RWPE1 (cell line): ENCODE measurements around the gene GAL3ST1.
"Not testable (repeated sequence)": the region's sequence is repeated elsewhere in the genome, so short reads cannot be mapped to it uniquely, and the experiment has no call there.

Experiments used
- CTCF ChIA-PET: fragments of 350-600 bp; sonication (Branson Sonifier 250); formaldehyde crosslinking; extraction: SDS; loops from one replicate; lab custom pipeline; 2021; lab: Yijun Ruan, JAX
- POLR2A ChIA-PET: fragments of 400-600 bp; formaldehyde crosslinking; extraction: SDS; loops from one replicate; lab custom pipeline; 2020; ENCODE audit warnings: antibody characterized with exemption; ENCODE audit not compliant: low non-redundant PET; lab: Yijun Ruan, JAX
- DNase-seq: peaks from one replicate; pipeline ENCODE4 v3.0.0; 2012; ENCODE audit warnings: low spot score
- H3K27ac ChIP-seq: fragments of 450-650 bp; 2 replicates; pipeline ENCODE4 v1.5.1; 2017
- TF ChIP-seq, protein P1 (sequence below): fragments of 450-650 bp; conservative IDR thresholded peaks from 2 replicates; pipeline ENCODE4 v1.5.1; 2017; ENCODE audit warnings: low read depth, mild to moderate bottlenecking

Gene GAL3ST1

DNA sequence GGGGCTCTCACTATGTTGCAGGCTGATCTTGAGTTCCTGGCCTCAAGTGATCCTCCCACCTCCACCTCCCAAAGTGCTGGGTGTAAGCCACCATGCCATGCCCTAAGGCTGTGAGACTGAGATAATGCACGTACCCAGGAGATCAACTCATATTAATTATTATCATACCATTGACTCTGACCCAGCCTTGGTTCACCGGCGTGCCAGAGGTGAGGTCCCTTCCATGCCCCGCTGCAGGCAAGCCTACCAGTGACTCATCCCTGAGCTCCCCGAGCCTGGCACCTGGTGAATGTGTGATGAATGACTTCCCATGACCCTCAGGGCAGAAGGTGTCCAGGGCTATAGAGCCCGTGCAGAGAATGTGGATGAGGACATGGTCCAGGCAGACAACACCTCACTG is 12.1 kb downstream of the GAL3ST1 start:
- DNase-seq, result peak; percentile 42
- ChIA-PET POLR2A (no interaction called here), CTCF (interaction anchor here (0.5 to 1.2 kb wide), 3 partner anchors 35 to 151 kb away, joined by 3 to 4 read pairs (median 4); no protein-coding TSS in a partner anchor)
- H3K27ac ChIP-seq, result no peak overlapping the region
- TF ChIP-seq, protein P1, sequence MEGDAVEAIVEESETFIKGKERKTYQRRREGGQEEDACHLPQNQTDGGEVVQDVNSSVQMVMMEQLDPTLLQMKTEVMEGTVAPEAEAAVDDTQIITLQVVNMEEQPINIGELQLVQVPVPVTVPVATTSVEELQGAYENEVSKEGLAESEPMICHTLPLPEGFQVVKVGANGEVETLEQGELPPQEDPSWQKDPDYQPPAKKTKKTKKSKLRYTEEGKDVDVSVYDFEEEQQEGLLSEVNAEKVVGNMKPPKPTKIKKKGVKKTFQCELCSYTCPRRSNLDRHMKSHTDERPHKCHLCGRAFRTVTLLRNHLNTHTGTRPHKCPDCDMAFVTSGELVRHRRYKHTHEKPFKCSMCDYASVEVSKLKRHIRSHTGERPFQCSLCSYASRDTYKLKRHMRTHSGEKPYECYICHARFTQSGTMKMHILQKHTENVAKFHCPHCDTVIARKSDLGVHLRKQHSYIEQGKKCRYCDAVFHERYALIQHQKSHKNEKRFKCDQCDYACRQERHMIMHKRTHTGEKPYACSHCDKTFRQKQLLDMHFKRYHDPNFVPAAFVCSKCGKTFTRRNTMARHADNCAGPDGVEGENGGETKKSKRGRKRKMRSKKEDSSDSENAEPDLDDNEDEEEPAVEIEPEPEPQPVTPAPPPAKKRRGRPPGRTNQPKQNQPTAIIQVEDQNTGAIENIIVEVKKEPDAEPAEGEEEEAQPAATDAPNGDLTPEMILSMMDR, result no peak

DNA sequence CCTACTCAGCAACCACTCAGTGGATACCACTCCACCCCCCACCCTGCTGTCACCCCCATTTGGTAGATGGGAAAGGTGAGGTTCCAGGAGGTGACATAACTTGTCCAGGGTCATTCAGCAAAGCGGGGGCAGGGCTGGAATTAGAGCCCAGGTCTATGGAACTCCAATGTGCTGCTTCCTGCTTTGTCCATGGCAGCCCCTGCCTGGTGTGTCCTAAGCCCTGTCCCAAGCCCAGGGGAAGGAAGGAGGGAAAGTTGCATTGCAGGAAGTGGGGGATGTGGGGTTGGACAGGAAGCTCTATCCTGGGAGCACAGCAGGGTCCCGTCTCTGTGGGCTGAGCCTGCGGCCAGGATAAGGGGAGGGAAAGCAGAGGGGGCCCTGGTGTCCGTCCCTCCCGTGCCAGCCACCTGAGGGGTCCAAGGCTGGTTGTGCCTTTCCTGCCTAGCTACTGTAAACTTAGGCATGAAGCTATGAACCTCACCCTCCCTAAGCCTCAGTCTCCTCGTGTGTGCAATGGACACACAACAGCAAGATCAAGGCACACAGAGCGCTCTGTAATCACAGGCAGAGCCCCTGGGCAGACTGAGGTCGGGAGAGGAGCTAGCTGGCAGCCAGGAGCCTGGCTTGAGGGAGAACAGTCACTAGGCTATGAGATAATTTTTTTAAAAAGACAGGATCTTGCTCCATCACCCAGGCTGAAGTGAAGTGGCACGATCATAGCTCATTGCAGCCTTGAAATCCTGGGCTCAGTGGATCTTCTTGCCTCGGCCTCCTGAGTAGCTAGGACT is 12.9 kb downstream of the GAL3ST1 start:
- POLR2A ChIA-PET, result no interaction called here
- DNase-seq, result no peak
- no peak overlapping the region for H3K27ac ChIP-seq
- CTCF ChIA-PET, result interaction anchor here (0.5 to 1.2 kb wide), 3 partner anchors 36 to 152 kb away, joined by 3 to 4 read pairs (median 4); no protein-coding TSS in a partner anchor
- TF ChIP-seq, protein P1, result no peak

DNA sequence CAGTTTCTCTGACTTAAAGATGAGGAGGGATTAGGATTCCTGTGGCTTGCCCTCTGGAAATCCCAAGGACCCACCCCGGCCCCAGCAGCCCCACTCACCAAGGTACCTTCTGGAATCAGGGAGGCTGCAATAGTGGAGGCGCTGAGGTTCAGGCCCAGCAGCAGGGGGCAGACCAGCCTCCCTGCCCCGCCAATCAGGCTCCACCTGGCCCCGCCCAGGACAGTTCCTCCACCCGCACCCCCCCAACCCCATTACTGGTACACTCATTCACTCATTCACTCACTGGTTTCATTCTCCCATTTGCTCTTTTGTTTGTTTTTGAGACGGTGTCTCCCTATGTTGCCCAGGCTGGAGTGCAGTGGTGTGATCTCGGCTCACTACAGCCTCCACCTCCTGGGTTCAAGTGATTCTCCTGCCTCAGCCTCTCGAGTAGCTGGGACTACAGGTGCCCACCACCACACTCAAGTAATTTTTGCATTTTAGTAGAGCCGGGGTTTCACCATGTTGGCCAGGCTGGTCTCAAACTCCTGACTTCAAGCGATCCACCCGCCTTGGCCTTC is 13.7 kb downstream of the GAL3ST1 start:
- CTCF ChIA-PET, H3K27ac ChIP-seq, POLR2A ChIA-PET, DNase-seq: not testable (repeated sequence)

DNA sequence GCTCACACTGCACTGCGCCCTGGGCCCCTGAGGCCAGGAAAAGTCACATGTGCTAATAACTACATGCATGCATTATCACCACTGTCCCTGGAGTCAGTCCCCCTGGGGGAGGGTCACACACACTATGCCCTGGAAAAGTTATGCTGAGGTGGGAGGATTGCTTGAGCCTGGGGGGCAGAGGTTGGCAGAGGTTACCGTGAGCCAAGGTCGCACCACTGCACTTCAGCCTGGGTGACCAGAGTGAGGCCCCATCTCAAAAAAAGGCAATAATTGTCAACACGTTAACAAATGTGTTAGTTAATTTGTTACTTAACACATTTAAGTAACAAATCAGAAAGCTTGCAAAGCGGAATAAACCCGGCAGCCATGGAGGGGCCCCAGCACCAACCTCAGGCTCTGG is 14.6 kb downstream of the GAL3ST1 start:
- POLR2A ChIA-PET, result no interaction called here
- no peak for DNase-seq

DNA sequence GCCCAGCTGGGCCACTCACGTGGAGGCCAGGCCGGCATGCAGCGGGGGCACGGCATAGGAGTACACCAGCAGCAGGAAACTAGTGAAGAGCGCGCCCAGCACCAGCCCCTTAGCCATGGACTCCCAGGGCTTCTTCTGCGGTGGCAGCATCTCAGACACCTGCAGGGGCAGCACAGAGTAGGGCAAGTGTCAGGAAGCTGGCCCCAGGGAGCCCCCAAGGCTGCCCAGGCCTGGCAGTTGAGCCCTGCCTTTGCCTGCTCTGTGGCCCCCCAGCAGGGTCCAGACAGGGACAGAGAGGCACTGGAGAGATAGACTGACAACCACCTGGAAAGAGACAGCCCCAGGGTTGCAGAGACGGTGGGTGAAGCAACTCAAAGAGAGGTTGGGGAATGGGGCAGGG is 17.2 kb downstream of the GAL3ST1 start:
- TF ChIP-seq, protein P1, result no peak
- no peak for DNase-seq
- H3K27ac ChIP-seq, result no peak overlapping the region
- ChIA-PET CTCF (interaction anchor here (0.6 kb wide), 2 partner anchors 130 to 399 kb away, joined by 3 read pairs; no protein-coding TSS in a partner anchor), POLR2A (no interaction called here)

More for the DNA sequence above, 14.6 kb downstream of the GAL3ST1 start:
- H3K27ac ChIP-seq, result no peak overlapping the region
- TF ChIP-seq, protein P1, result no peak
- CTCF ChIA-PET, result no interaction called here

DNA sequence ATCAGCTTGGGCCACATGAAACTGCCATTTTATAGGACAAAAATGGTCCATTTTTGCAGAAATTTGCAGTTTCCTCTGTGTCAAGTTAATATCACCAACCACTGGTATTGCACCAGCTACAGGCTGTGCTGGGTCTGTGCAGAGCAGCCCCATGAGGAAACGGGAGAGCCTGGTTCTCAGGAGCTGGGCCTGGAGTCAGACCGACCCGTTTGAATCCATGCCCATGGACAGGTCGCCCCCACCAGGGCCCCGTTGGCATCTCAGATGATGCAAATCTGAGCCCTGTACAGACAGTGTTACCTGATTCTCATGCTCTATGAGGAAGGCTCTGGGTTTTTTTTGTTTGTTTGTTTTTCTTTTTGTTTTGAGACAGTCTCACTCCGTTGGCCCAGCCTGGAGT is 18.1 kb downstream of the GAL3ST1 start:
- ChIA-PET CTCF (no interaction called here), POLR2A (no interaction called here)
- H3K27ac ChIP-seq, result no peak overlapping the region
- DNase-seq, result no peak
- TF ChIP-seq, protein P1, result no peak
